ENCODE results near the gene NCAPD2.

The NCAPD2 gene

GRCh38 chr12:6500466-6500865, 6.6 kb downstream of the NCAPD2 start:
- no peak for DNase-seq

DNA sequence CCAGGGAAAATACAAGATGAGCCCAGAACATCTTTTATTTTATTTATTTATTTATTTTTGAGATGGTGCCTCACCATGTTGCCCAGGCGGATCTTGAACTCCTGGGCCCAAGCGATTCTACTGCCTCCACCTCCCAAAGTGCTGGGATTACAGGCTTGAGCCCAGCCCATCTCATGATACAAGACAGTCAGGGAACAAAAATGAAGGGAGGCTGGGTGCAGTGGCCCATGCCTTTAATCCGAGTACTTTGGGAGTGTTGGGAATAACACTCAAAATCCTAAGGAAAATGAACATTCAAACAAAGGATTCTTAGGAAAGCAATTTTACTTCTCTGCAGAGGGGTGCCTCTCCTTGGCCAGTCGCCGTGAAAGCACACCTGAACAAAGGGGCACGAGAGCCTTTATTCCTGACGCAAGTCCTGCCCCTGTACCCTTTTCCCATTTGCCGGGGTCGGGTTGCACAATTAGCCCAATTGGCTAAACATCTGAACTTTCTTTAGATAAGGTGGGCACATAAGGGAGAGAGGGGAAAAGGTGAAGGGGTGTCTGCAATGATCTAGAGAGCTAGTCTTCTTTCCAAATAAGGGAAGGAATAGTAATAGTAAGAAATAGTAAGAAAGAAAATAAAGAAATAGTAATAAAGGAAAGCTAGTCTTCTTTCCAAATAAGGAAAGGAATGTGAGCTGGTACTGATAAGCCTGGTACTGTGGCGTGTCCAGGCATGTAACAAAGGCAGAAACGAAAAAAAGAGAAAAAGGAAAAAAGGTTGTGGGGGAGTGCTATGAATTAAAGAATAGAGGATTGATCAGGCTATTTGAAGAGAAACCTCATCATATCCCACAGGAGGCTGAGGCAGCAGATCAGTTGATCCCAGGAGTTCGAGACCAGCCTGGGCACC, 13.4 kb downstream of the NCAPD2 start:
- no peak for DNase-seq

DNA sequence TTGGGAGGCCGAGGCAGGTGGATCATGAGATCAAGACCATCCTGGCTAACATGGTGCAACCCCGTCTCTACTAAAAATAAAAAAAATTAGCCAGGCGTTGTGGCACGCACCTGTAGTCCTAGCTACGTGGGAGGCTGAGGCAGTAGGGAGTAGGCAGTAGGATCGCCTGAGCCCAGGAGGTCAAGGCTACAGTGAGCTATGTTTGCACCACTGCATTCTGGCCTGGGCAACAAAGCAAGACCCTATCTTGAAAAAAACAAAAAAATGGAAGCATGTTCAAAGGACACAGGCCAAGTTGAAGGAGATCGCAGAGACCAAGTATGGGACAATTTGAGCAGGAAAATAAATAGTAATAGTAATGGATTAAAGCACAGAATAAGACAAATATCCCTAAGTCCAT, 14.2 kb downstream of the NCAPD2 start:
- DNase-seq = no peak

DNA sequence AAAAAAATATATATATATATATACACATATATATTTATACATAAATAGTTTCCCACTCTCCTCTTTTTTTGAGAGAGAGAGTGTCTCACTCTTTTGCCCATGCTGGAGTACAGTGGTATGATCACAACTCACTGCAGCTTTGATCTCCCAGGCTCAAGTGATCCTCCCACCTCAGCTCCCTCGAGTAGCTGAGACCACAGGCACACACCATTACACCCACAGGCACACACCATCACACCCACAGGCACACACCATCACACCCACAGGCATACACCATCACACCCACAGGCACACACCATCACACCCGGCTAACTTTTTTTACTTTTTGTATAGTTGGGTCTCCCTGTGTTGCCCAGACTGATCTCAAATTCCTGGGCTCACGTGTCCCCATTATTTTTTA, 26.3 kb downstream of the NCAPD2 start:
- no peak for DNase-seq

- no peak for DNase-seq
These were observed 28.3 kb downstream of the NCAPD2 start for GRCh38 chr12:6522193-6522592.

DNA sequence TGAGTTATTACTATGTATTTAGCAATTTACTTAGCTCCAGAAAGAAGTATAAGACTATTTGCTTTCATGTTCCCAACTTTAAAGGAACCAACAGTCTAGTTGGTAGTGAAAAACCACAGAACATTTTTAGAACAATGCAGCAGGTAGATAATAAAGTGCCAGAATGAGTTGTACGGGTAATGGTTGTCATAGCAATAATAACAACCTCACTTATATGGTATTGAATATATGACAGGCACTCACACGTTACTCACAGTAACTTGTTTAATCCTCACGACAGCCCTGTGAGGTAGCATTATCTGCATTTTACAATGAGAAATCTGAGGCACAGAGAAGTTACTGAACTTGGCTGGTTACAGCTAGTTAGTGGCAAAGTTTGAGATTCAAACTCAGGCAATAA, 29.8 kb downstream of the NCAPD2 start:
- DNase-seq = no peak

DNA sequence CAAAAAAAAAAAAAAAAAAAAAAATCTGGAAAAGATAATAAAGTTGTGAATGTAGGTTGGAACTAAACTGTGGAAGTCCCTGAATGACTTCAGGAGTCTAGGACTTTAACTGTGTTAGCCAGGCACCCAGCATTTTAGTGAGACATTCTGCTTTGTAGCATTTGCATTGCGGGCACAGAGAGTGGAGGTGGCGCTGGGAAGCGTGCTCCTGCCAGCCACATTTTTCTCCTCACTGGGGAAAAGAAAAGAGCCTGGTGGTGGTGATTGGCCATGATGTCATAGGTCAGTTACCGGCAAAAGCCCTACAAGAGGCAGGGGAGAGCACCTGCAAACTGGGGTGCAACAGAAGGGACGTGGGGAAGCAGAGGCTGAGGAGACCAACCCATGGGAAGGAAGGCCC, 30.7 kb downstream of the NCAPD2 start:
- no peak for DNase-seq

DNA sequence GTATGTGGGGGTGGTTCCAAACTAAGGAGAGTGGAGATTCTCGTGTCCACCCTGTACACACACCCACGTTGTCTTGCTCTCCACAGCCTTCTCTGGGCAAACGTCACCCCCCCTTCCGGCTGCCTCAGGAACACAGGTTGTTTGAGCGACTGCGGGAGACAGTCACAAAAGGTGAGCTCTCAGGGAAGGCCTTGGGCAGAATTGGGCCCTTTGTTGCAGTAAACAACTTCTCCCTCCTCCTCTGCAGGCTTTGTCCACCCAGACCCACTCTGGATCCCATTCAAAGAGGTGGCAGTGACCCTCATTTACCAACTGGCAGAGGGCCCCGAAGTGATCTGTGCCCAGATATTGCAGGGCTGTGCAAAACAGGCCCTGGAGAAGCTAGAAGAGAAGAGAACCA, 32.3 kb downstream of the NCAPD2 start:
- DNase-seq = no peak

DNA sequence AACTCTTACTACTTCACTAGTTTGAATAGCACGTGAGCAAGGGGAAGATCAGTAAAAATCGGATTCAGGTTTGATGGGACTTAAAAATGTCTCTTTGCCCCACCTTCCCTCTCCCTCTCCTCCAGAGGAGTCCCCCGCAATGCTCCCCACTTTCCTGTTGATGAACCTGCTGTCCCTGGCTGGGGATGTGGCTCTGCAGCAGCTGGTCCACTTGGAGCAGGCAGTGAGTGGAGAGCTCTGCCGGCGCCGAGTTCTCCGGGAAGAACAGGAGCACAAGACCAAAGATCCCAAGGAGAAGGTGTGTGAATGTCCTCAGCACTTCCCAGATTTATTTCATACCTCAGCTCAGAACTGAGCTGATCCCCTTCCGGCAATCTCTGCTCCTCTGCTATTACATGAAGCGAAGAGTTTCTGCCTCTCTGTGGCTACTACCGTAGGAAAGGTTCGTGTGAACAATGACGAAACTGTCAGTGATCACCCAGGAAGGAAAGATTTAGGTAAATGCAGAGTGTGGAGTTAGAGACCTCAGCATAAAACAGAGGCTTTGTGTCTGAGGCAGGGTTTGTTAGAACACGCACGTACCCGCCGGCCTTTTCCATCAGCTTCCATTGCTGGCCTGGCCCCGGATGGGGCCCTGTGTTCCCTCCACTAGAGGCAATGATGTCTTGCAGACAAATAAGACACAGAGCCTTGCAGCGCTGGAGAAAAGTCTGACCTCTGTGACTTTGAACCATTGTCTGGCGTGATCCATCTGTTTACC, 33.0 kb downstream of the NCAPD2 start:
- DNase-seq = no peak

DNA sequence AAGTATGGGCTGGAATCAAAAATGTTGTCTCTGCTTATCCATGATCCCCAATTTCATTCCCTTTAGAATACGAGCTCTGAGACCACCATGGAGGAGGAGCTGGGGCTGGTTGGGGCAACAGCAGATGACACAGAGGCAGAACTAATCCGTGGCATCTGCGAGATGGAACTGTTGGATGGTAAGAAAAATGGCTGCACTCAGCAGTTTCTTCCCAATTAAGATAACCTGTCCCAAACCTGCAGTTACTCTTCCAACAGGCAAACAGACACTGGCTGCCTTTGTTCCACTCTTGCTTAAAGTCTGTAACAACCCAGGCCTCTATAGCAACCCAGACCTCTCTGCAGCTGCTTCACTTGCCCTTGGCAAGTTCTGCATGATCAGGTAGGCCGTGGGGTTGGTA, 33.8 kb downstream of the NCAPD2 start:
- DNase-seq = no peak

DNA sequence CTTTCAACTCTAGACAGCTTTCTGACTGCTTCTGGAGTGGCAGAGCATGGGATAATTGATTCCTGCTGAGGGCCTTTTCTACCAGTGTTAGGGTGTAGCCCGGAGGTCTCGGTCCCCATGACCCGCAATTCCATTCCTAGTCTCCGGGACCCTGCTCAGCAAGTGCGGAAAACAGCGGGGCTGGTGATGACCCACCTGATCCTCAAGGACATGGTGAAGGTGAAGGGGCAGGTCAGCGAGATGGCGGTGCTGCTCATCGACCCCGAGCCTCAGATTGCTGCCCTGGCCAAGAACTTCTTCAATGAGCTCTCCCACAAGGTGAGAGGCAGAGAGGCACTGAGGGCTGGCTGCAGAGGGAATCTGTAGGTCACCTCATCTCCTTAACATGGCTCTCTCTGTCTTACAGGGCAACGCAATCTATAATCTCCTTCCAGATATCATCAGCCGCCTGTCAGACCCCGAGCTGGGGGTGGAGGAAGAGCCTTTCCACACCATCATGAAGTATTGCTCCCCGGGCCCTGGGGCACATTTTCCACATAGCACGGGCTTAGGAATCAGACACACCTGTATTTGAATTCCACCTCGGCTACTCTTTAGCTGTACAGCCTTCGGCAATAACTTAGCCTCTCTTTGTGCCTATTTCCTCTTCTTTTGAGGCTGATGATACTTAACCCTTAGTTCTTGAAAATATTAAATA, 34.8 kb downstream of the NCAPD2 start:
- no peak for DNase-seq

DNA sequence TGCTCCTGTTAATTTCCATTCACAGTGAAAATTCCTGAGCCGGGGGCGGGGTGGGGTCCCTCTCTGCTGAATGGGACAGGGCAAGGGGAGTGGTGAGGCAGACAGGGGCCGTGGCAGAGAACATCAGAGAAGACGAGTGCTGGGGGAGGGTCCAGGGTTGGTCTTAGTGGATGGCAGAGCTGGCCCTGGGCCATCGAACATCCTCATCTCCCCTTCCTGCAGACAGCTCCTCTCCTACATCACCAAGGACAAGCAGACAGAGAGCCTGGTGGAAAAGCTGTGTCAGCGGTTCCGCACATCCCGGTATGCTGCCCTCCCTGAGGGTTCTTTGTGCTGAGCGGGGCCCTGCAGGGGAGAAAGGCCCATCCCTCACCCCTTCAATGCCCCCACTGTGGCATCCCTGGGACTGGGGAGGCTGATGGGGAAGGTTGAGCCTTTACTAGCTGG, 35.4 kb downstream of the NCAPD2 start:
- DNase-seq = no peak

DNA sequence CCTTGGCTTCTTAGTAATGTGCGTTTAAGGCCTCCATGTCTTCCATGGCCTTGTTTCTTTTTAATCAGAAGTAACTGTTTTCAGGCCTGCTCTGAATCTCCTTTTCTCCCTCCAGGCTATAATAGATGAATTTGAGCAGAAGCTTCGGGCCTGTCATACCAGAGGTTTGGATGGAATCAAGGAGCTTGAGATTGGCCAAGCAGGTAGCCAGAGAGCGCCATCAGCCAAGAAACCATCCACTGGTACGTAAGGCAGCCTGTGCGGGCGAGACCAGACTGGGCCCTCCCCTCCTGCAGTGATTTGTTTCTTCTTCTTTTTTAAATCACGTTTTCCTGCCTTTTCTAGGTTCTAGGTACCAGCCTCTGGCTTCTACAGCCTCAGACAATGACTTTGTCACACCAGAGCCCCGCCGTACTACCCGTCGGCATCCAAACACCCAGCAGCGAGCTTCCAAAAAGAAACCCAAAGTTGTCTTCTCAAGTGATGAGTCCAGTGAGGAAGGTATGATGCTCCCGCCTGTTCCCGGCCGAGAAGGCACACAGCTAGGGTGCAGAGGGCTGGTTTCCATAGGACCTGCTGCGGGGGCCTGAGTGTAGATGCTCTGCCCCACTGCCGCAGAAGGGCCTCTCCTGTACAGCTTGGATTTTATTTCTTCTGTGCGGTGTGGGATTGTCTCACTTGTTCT, 36.8 kb downstream of the NCAPD2 start:
- DNase-seq = no peak

GRCh38 chr12:6532051-6532926, 38.4 kb downstream of the NCAPD2 start:
- peak; percentile 75 for DNase-seq

GRCh38 chr12:6532927-6533652, 39.2 kb downstream of the NCAPD2 start:
- DNase-seq = no peak

DNA sequence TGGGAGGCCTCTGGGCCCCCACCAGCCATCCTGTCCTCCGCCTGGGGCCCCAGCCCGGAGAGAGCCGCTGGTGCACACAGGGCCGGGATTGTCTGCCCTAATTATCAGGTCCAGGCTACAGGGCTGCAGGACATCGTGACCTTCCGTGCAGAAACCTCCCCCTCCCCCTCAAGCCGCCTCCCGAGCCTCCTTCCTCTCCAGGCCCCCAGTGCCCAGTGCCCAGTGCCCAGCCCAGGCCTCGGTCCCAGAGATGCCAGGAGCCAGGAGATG, 39.7 kb downstream of the NCAPD2 start:
- no peak for DNase-seq

- peak; percentile 75 for DNase-seq
These were observed 40.2 kb downstream of the NCAPD2 start, which contains the start of gene GAPDH for GRCh38 chr12:6533923-6534694. Gene GAPDH, plus strand, starts transcription at chr12:6534517. Its CDS starts 316 bp downstream, at chr12:6534833.

DNA sequence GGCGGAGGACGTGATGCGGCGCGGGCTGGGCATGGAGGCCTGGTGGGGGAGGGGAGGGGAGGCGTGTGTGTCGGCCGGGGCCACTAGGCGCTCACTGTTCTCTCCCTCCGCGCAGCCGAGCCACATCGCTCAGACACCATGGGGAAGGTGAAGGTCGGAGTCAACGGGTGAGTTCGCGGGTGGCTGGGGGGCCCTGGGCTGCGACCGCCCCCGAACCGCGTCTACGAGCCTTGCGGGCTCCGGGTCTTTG, 40.7 kb downstream of the NCAPD2 start:
- DNase-seq = no peak

- DNase-seq = peak; percentile 56
These were observed 41.2 kb downstream of the NCAPD2 start for GRCh38 chr12:6534945-6535696.

GRCh38 chr12:6535697-6535946, 41.7 kb downstream of the NCAPD2 start:
- DNase-seq = no peak

All from activated CD4-positive, alpha-beta T cell treated with anti-CD3 and anti-CD28 coated beads for 1 hour (primary cell).